Measurements from ENCODE around the gene PCDH11Y.
"Not testable (repeated sequence)": the region's sequence is repeated elsewhere in the genome, so short reads cannot be mapped to it uniquely, and the experiment has no call there.

DNA sequence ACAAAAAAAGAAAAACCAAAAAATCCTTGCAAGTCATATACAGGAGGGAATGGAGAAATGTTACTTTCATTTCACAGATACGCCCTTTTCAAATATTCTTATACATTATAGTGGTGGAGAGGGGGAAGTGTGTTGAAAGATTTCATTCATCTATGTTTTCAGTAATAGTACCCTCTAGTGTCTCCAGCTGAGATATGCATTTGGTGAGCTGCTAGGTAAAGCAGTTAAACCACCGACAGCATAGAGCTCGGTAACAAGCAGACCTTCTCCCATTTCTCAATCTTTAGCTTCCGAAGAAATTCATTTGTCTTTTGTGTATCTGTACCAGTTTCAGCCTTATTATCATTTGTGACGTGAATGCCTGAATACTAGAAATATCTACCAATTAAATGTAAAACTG is 5.2 kb upstream of the PCDH11Y start:
- TF ChIP-seq POLR2A (IDR thresholded peaks at IDR 0.05): not testable (repeated sequence)
- TF ChIP-seq, protein P1, sequence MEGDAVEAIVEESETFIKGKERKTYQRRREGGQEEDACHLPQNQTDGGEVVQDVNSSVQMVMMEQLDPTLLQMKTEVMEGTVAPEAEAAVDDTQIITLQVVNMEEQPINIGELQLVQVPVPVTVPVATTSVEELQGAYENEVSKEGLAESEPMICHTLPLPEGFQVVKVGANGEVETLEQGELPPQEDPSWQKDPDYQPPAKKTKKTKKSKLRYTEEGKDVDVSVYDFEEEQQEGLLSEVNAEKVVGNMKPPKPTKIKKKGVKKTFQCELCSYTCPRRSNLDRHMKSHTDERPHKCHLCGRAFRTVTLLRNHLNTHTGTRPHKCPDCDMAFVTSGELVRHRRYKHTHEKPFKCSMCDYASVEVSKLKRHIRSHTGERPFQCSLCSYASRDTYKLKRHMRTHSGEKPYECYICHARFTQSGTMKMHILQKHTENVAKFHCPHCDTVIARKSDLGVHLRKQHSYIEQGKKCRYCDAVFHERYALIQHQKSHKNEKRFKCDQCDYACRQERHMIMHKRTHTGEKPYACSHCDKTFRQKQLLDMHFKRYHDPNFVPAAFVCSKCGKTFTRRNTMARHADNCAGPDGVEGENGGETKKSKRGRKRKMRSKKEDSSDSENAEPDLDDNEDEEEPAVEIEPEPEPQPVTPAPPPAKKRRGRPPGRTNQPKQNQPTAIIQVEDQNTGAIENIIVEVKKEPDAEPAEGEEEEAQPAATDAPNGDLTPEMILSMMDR (IDR thresholded peaks at IDR 0.05): not testable (repeated sequence)

Data from heart left ventricle (tissue), 13 donors.